HS-27A (cell line): ENCODE data around the gene ATP6AP1.
"Not testable (repeated sequence)": the region's sequence is repeated elsewhere in the genome, so short reads cannot be mapped to it uniquely, and the experiment has no call there.

Source experiments
- DNase-seq: peaks from one replicate; pipeline ENCODE4 v3.0.0-alpha.2; 2012; ENCODE audit warnings: low read depth, missing footprints

The ATP6AP1 gene

GRCh38 chrX:154399527-154400368 lies 28.7 kb upstream of the ATP6AP1 start:
- no peak for DNase-seq

- DNase-seq, result not testable (repeated sequence)
Measured at GRCh38 chrX:154400369-154400817, 28.1 kb upstream of the ATP6AP1 start.

GRCh38 chrX:154401045-154401799 lies 27.3 kb upstream of the ATP6AP1 start:
- DNase-seq, result no peak

GRCh38 chrX:154401918-154402621 lies 26.4 kb upstream of the ATP6AP1 start:
- DNase-seq, result no peak

GRCh38 chrX:154402622-154403127 lies 25.8 kb upstream of the ATP6AP1 start:
- DNase-seq, result no peak

- DNase-seq, result no peak
Measured at GRCh38 chrX:154403192-154403591, 25.3 kb upstream of the ATP6AP1 start.

GRCh38 chrX:154403858-154404257 lies 24.6 kb upstream of the ATP6AP1 start:
- DNase-seq, result no peak

GRCh38 chrX:154404625-154405192 lies 23.8 kb upstream of the ATP6AP1 start:
- DNase-seq, result no peak

GRCh38 chrX:154408659-154409221 lies 19.7 kb upstream of the ATP6AP1 start:
- DNase-seq, result no peak

- no peak for DNase-seq
Measured at GRCh38 chrX:154409222-154409871, 19.1 kb upstream of the ATP6AP1 start, which contains the start of gene DNASE1L1. DNASE1L1 (minus strand) TSS chrX:154409254; CDS start chrX:154405568, 3,686 bp downstream.

- no peak for DNase-seq
Measured at GRCh38 chrX:154411981-154412340, 16.5 kb upstream of the ATP6AP1 start.

- DNase-seq, result no peak
Measured at GRCh38 chrX:154412468-154412867, 16.0 kb upstream of the ATP6AP1 start.

GRCh38 chrX:154413142-154413541 lies 15.3 kb upstream of the ATP6AP1 start:
- DNase-seq, result no peak

GRCh38 chrX:154417157-154417556 lies 11.3 kb upstream of the ATP6AP1 start:
- DNase-seq, result no peak

GRCh38 chrX:154419189-154419588 lies 9.3 kb upstream of the ATP6AP1 start:
- DNase-seq, result no peak

- no peak for DNase-seq
Measured at GRCh38 chrX:154419688-154420401, 8.6 kb upstream of the ATP6AP1 start.

GRCh38 chrX:154420402-154420756 lies 8.1 kb upstream of the ATP6AP1 start:
- DNase-seq, result no peak

- DNase-seq, result no peak
Measured at GRCh38 chrX:154426916-154427770, 1.3 kb upstream of the ATP6AP1 start.

- no peak for DNase-seq
Measured at GRCh38 chrX:154429711-154430110, 1.2 kb downstream of the ATP6AP1 start.
